A172 (cell line): Measurements from ENCODE around the gene ZBTB8B. TPM values are rescaled to one million over a fixed set of nuclear protein-coding genes. Genes with fewer than 3 reads are reported as not detected.

Experiments
- DNase-seq: peaks from one replicate; pipeline ENCODE4 v3.0.0-alpha.2; 2015; ENCODE audit warnings: low spot score
- total RNA-seq: library from RNA; depleted of rRNA; stranded (reverse); fragments of >200 nt; shearing (Covaris generic); gene quantifications from 2 replicates; pipeline ENCODE4 v1.2.3, GENCODE V29; 2014; rRNA removed

Gene ZBTB8B
- total RNA-seq, 1 experiment from 2014 or later = 0.07 TPM

GRCh38 chr1:32507021-32507420 lies 42.1 kb downstream of the ZBTB8B start:
- DNase-seq = no peak

DNA sequence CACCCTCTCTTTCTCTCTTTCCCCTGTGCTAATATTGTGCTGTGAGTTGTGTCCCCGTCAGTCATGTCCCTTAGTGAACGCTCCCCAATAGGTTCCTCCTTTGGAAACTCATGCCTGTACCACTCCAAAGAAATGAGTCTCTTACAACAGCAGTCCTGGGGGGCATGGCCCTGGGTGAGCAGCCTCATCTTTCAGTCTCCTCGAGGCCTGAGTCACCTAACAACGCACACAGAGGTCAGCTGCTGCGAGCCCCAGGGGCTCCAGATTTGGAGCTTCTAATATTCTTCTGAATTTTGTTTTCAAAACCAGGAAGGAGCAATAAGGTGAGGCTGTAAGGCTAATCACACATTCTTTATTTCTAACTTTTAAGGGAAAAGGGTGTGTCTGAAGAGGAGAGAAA lies 43.9 kb downstream of the ZBTB8B start:
- no peak for DNase-seq

GRCh38 chr1:32509939-32510338 lies 45.1 kb downstream of the ZBTB8B start:
- no peak for DNase-seq

Other genes with a start within 250 kb of the ZBTB8B start
- 3.6 and 5.5 TPM in 2 replicates for gene TMEM234, start 242.7 kb upstream of the ZBTB8B start, total RNA-seq
- gene EIF3I, start 242.7 kb upstream of the ZBTB8B start, total RNA-seq = 283 and 299 TPM in 2 replicates
- 5.8 and 8.5 TPM in 2 replicates for gene FAM167B, start 217.8 kb upstream of the ZBTB8B start, total RNA-seq
- not detected in 2 replicates for gene LCK, start 213.8 kb upstream of the ZBTB8B start, total RNA-seq
- 61.0 and 61.8 TPM in 2 replicates for gene HDAC1, start 173.0 kb upstream of the ZBTB8B start, total RNA-seq
- 91.0 and 91.1 TPM in 2 replicates for gene MARCKSL1, start 128.8 kb upstream of the ZBTB8B start, total RNA-seq
- gene FAM229A, start 102.6 kb upstream of the ZBTB8B start, total RNA-seq = 0.34 and 0.45 TPM in 2 replicates
- gene TSSK3, start 102.5 kb upstream of the ZBTB8B start, total RNA-seq = 0.24 TPM in 1 of 2 replicates, not detected in the other
- gene BSDC1, start 70.6 kb upstream of the ZBTB8B start, total RNA-seq = 40.6 and 53.1 TPM in 2 replicates
- gene ZBTB8A, start 74.4 kb downstream of the ZBTB8B start, total RNA-seq = 3.6 and 3.9 TPM in 2 replicates
- gene ZBTB8OS, start 185.5 kb downstream of the ZBTB8B start, total RNA-seq = 54.6 and 55.2 TPM in 2 replicates
- 102 and 123 TPM in 2 replicates for gene RBBP4, start 186.1 kb downstream of the ZBTB8B start, total RNA-seq
- gene SYNC, start 237.7 kb downstream of the ZBTB8B start, total RNA-seq = 39.9 and 51.3 TPM in 2 replicates